DMS 273 treated with DMSO at 0.1 percent for 48 hours (cell line): ENCODE measurements around the gene DGKI.

ENCODE experiments used
- DNase-seq: peaks from one replicate; lab custom pipeline; 2025; lab: John Stamatoyannopoulos, UW

Gene DGKI

GRCh38 chr7:137539111-137539715 is 307.6 kb downstream of the DGKI start:
- DNase-seq = no peak

DNA sequence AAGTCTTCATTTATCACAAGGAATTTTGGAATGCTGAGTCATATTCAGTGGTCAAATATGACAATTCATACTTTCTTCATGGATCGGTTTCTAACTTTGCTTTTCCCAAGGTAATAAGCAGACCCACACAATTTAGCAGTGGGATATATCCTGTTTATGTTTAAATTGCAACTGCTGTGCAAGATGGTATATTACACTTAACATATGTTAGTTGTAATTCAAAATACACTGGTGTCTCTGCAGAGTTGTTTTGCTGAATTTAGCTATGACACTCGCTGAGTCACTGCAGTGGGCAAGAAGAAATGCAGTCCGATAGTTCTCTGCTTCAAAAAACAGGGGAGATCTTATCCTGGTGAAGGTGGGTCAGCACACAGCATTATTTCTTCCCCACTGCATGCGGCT is 308.4 kb downstream of the DGKI start:
- DNase-seq = no peak

DNA sequence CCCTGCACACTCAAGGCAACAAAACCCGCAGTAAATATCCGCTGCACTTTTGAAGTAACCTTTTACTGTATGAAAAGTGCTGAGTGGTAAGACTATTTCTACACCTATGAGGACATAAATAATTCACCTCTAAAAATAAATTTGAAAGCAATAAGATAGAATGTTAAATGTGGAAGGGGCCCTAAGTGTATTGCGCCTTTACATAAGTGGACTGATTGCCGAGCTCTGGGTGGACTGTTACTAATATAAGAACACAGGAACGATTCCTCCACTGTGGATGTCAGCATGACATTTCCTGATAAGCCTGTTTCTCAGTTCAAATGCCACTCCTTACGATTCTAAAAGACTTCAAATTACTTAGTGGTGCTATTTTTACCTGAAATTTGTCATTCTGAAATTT is 311.2 kb downstream of the DGKI start:
- DNase-seq = no peak

GRCh38 chr7:137531671-137532070 is 315.1 kb downstream of the DGKI start:
- DNase-seq = no peak

DNA sequence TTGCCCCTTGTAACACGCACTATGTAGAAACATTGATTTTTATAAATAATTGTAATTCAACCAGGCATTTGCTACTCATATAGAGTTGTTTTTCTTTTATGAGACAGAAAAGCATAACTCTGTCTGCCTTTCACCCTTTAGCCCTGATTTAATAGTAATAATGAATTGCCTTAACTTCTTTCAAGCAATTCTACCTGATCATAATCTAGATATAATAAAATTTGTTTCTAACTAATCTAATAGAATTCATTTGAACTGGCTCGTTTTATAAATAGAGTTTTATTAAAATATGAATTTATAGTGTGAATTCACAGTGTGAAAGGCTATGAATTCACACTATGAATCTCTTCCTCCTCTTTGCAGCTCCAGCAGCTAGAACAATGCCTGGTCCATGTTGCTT is 319.1 kb downstream of the DGKI start:
- DNase-seq = no peak

GRCh38 chr7:137523171-137523570 is 323.6 kb downstream of the DGKI start:
- DNase-seq = no peak

DNA sequence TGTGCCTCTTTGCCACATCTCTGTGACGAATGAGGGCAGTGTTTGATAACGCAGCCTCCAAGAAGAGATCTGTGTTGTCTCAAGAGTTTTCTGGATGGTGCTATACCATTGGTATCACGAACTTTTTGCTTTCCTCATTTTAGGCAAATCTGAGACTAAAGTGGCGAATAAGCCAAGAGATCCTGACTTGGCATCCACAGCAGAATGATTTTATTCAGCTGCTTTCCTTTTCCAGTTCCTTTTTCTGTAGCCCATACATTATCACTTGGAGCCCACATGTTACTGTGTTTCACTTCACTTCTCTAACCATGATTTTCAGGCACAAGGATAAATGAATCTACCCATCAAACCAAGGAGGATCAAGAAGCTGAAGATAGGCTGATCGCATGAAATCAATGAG is 325.3 kb downstream of the DGKI start:
- DNase-seq = no peak

DNA sequence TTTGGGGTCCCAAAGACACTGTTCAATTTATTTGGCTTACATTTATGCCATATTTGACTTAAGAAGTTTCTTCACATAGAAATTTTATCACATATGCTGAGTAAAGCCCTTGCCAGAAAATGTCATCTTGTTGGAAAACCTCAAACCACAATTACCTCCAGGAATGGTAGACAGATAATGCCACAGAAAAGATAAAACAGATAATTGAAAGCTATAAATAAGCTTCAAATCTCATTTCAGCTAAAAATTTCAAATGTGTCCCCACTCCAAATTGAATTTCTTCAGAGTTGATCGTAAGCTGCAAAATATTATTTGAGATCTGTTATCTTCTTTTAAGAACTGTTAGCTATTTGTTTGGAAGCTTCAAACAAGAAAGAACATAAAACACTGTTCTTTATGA is 326.8 kb downstream of the DGKI start:
- no peak for DNase-seq

- no peak for DNase-seq
Observed at GRCh38 chr7:137519181-137519691, 327.5 kb downstream of the DGKI start.

DNA sequence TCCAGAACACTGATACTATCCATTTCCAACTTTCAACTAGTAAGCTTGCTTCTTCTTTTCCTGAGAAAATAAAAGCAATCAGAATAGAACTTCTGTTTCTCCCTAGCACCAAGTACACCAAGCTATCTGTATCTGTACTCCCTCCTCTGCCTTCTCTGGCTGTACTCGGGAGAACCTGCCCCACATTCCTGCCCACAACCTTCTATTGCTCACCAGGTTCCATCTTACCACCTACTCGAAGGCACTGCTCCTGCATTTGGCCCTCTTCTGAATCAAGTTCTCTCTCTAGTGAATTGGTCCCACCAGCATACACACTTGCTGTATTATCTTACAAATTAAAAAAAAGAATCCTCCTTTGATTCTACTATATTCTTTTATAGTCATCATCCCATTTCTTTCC is 333.7 kb downstream of the DGKI start:
- no peak for DNase-seq

DNA sequence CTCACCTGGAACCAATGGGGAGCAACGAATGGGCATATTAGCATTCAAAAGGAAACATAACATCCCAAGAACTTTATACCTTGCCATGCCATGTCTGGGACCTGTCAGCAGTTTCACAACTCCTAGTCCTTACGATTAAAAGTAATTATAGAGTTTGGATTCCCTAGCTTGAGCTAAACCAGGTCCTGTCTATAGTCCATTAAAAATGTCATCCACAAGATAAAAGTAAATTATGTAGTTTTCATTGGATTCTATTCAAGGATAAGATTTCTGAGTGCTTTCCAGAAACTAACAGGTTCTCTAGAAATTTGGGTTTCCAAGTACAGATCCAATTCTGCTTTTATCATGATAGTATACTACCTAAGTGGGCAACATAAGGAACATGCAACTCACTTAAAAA is 339.7 kb downstream of the DGKI start:
- no peak for DNase-seq

DNA sequence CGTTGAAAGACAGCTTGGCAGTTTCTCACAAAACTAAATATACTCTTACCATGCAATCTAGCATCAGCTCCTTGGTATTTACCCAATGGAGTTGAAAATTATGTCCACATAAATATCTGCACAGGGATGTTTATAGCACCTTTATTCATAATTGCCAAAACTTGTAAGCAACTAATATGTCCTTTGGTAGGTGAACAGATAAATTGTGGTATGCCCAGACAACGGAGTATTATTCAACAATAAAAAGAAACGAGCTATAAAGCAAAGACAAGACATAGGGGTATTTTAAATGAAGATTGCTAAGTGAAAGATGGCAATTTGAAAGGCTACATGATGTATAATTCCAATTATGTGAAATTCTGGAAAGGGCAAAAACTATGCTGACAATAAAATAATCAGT is 340.7 kb downstream of the DGKI start:
- no peak for DNase-seq

DNA sequence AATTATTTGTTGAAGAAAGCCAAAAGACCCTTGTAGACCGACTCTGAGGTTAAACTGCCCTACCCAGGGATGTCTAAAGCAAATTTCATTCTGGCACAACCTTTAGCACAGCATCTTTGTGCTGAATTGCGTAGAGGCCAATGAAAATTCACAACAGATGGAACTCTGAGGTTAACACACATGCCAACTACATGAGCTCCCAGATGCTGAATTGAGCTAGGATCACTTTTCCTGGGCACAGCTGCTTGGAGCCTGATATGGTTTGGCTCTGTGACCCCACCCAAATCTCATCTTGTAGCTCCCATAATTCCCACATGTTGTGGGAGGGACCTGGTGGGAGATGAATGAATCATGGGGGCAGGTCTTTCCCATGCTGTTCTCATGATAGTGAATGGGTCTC is 345.2 kb downstream of the DGKI start:
- no peak for DNase-seq

- DNase-seq = no peak
Observed at GRCh38 chr7:137492889-137493288, 353.9 kb downstream of the DGKI start.

DNA sequence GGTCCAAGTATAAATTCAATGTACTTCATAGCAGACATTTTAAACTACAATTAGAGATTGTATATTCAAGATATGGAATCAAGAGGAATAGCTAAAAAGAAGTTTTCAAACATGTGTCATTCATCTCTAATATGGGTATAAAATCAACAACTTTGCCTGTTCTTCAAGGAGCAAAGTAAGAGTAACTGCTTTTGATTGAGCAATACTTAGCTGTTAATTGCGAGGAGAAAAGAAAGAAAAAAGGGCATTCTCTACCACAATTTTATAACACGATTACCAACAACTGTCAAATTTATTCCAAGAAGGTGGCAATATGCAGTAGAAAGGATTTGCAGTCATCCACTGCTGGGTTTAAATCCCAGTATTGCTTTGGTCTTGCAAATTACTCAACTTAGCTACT is 356.9 kb downstream of the DGKI start:
- DNase-seq = no peak

DNA sequence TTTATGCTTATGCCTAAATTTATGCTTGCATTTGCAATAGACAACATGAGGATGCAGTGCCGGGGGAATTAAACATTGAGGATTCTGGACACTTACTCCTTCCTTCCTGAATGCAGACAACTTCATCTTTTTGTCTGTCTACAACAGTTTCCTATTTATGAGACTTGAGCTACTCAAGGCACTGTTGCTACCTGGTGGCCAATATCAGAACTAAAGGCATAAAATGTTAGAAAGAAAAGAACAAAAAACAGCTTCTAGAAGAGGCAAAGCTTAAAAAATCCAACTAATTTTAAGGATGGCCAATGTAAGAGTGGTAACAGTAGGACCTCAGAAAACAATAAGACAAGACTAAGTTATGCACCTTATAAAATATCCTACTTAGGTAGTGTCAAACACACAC is 358.7 kb downstream of the DGKI start:
- DNase-seq = no peak

- DNase-seq = no peak
Observed at GRCh38 chr7:137485818-137486217, 361.0 kb downstream of the DGKI start.

DNA sequence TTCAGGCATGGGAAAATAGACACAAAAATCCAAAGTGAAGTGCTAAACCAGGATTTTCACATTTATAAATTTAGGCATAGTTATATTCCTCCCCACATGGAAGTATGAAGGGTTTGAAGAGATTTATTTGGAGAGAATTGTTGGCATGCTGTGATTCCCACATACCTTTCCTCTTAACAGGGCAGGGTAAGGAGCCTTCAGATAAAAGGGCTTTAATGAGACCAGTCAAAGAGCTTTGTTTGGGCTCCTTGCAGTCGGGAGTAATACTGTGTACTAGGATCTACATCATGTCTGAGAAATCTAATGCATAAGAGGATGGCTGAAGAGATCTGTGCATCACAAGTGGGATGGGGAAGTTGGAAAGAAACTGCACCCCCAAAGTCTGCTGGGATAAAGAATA is 362.4 kb downstream of the DGKI start:
- DNase-seq = no peak

DNA sequence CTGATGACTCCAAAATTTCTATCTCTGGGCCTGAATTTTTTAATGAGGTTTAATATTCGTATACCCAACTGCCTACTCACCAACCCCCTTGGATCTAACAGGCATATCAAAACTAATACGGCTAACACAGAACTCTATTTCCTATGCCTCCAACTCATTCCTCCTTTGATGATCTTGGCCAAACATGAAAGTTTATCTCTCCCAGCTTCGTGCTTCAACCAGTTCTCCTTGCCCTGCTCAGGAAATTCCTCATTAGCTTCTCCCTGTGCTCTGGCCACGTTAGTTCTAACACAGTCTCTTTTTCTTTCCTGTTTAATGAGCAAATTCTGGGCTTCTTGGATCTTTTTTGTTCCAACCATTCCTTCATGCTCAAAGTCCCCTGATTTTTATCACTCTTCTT is 364.3 kb downstream of the DGKI start:
- no peak for DNase-seq

GRCh38 chr7:137480824-137481365 is 365.9 kb downstream of the DGKI start:
- no peak for DNase-seq

DNA sequence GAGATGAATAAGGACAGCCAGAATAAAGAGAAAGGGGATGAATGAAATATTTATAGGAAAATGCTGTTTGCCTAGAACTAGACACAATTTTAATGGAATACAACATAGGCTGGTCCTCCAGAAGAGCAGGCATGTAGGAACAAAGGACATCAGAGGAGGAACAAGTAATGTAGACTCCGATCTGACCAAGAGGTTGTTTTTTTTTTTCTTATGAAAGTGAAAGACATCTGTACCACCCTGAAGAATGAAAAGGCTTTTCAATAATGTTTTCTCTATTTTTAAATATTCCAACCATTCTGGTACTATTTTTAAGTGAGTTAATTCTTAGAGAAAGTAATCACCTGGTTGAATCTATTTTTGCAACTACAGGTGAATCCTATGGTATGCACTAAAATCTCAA is 366.4 kb downstream of the DGKI start:
- DNase-seq = no peak

GRCh38 chr7:137476937-137477336 is 369.8 kb downstream of the DGKI start:
- DNase-seq = no peak

GRCh38 chr7:137475966-137476365 is 370.8 kb downstream of the DGKI start:
- no peak for DNase-seq

DNA sequence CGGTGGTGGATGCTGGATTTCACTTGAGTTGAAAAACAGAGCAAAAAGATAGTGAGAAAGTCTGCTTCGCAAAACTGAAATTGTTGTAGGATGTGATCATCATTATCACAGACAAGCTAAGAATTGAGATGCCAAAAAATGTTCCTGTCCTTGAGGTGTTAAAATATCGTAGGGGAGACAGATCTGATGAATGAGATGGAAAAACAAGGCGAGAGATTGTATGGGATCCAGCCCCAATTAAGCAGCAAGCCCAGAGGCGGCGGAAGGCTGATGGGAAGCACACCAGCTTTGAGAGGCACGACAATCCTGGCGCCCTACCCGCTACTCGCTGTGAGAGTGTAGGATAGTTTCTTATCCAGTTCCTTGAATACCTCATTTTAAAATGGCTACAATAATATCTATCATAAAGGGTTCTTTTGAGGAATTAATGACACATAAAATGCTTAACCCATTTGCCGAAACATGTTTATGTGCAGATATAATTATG is 372.2 kb downstream of the DGKI start:
- DNase-seq = no peak
